ENCODE data around the gene YTHDC1.
"Not testable (repeated sequence)": the region's sequence is repeated elsewhere in the genome, so short reads cannot be mapped to it uniquely, and the experiment has no call there.

The YTHDC1 gene

DNA sequence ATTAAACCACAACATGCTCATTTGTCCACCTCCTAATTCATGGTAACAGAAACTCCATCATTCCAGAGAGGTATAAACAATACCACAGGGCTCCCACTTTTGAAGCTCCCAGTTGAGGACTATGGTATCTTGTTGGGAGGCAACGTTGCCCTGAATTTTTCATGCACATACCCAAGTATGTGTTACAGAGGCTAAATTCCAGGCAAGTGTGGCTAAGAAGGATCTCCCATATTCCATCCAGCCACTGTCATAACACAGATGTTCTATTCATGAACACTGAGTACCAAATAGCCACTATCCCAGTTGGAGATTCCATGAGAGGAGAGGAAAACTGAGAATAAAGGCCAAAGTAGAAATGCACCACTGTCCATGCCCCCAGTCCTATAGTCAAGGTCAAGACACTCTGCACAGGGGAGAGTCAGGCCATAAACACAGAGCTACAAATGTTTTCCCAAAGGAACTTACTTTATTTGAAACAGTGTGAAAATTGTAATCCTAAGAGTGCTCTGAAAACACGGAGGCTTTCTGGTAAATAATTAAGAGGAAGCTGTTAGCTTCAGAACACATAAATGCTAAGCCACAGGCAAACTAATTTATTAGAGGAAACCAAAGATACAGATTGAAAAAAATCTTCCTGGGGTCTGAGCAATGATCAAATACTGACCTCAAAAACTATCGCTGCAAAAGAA, 62.0 kb downstream of the YTHDC1 start:
- no peak for DNase-seq

GRCh38 chr4:68283714-68284113, 66.2 kb downstream of the YTHDC1 start:
- DNase-seq, result no peak

DNA sequence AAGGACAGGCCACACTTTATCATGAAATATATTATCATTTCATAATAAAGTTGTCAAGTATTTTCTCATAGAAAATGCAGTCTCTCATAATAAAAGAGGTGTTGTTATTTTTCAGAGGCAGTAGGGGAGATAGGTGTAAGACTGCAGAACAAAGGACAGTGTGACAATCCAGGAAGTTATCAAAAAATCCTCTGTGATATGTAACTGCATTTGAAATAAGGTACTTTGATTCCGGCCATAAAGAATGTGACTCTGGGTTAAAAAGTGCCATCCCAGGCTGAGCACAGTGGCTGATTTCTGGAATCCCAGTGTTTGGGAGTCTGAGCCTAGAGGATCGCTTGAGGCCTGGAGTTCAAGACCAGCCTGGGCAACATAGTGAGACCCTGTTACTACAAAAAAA, 66.8 kb downstream of the YTHDC1 start:
- DNase-seq, result no peak

- not testable (repeated sequence) for DNase-seq
Measured at GRCh38 chr4:68281796-68282740, 67.8 kb downstream of the YTHDC1 start.

DNA sequence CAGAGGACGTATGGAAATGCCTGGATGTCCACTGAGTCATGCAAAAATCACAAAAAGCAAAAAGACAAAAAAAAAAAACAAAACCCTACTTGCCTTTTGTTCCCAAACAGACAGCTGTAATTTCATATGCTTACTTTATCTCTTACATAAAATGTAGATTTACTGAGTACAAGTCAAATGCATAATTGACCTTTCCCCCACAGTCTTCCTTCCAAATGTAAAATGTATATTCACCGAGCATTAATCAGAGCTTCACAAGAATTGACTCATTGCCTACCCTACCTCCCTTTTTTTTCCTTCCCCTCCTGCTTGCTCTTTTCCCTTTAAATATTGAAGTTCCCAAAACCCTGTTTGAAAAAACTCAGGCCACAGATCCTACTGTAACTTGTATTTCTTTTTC, 71.9 kb downstream of the YTHDC1 start:
- no peak for DNase-seq

DNA sequence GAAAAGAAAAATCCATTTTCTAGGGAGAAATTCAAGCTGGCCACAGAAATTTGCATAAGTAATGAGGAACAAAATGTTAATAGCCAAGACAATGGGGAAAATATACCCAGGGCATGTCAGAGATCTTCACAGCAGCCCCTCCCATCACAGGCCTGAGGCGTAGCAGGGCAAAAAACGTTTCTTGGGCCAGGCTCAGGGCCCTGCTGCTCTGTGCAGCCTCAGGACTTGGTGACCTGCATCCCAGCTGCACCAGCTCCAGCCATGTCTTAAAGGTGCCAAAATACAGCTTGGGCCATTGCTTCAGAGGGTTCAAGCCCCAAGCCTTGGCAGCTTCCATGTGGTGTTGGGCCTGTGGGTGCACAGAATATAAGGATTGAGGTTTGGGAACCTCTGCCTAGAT, 72.3 kb downstream of the YTHDC1 start:
- DNase-seq, result no peak

DNA sequence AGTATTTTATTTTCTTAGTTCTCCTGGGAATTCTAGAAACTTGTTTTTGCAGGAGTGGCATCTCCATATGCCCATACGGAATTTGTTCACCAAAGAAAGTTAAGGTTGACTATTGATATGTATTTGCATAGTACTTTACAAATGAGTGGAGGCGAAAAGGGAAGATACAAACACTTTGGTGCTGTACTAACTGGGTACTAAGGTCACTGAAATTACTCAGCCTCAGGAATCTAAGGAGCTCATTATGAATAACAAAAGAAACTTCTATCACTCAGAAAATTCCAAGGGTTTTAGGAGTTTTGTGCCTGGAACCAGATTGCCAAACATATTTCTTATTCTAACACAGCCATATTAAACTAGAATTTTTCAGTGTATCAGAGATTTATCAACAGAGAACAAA, 77.0 kb downstream of the YTHDC1 start:
- DNase-seq, result no peak

DNA sequence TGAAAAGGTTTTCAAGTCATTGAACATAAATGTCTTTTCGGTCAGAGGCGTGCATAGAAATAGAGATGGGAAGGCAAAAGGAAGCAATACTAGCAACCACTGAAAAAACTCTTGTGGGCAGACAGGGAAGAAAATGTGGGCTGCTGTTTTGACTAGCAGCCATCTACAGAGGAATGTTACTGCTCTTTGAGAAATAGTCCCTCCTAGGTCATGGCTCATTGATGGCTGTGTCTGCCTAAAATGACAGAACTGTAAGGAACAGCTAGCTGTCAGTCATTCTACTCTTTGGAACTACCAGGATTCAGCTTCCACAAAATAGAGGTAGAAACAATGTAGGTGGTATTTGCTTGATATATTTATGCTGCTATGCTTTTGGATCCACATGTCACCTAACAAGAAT, 77.5 kb downstream of the YTHDC1 start:
- no peak for DNase-seq

- peak; percentile 4 for DNase-seq
Measured at GRCh38 chr4:68271851-68272357, 78.0 kb downstream of the YTHDC1 start.

GRCh38 chr4:68267433-68267944, 82.4 kb downstream of the YTHDC1 start:
- no peak for DNase-seq

- DNase-seq, result no peak
Measured at GRCh38 chr4:68264875-68265565, 84.9 kb downstream of the YTHDC1 start.

All from COR-L47 (cell line).